Suppressor macrophage treated with lipopolysaccharide for 1 hour (primary cell): Measurements from ENCODE around the gene PRAMEF2.
"Not testable (repeated sequence)": the region's sequence is repeated elsewhere in the genome, so short reads cannot be mapped to it uniquely, and the experiment has no call there.

Experiments
- DNase-seq, 3 donors: peaks; one replicate each; pipeline ENCODE4 v3.0.0-alpha.2; 2020 to 2022

Gene PRAMEF2, protein sequence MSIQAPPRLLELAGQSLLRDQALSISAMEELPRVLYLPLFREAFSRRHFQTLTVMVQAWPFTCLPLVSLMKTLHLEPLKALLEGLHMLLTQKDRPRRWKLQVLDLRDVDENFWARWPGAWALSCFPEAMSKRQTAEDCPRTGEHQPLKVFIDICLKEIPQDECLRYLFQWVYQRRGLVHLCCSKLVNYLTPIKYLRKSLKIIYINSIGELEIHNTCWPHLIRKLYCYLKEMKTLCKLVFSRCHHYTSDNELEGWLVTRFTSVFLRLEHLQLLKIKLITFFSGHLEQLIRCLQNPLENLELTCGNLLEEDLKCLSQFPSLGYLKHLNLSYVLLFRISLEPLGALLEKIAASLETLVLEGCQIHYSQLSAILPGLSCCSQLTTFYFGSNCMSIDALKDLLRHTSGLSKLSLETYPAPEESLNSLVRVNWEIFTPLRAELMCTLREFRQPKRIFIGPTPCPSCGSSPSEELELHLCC

DNA sequence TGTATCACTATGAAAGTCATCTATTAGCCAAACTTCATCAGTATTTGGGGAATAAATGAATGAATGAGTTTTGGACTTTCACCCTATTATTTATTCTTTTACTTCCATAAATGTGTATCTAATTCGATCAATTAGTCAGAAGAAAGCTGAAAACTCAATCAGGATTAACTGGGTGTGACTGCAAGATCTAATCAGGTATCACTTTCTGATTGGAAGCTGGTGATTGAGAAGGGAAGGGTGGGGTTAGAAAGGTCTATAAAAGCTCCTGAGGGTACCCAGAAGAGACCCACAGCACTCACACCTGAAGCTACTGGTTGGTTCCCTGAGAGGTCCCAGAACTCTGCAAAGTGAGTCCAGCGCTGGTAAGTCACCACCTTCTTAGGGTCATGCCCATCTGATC is at the start of gene PRAMEF2:
Gene PRAMEF2, plus strand, starts transcription at position 301 of the 400 bp plus-strand sequence. CDS start 1,924 bp downstream, outside the sequence.
- not testable (repeated sequence) for DNase-seq

DNA sequence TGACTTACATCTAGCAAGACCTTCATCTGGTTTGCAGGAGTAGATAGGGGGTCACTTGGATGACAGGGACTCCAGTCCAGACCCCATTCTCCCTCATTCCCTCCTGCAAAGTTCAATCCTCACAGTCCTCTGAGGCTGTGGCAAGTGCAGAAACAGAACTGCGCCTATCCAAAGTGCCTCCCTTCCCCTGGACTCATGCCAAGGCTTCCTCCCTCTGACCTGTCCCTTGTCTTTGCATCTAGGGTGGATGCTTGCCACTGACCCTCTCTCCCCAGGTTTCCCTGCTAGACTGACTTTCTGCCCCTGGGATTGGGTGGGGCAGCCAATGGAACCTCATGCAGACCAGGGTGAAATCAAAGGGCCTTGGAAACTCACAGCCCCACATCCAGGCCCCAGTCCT is 47.0 kb upstream of the PRAMEF2 start:
- no peak for DNase-seq

DNA sequence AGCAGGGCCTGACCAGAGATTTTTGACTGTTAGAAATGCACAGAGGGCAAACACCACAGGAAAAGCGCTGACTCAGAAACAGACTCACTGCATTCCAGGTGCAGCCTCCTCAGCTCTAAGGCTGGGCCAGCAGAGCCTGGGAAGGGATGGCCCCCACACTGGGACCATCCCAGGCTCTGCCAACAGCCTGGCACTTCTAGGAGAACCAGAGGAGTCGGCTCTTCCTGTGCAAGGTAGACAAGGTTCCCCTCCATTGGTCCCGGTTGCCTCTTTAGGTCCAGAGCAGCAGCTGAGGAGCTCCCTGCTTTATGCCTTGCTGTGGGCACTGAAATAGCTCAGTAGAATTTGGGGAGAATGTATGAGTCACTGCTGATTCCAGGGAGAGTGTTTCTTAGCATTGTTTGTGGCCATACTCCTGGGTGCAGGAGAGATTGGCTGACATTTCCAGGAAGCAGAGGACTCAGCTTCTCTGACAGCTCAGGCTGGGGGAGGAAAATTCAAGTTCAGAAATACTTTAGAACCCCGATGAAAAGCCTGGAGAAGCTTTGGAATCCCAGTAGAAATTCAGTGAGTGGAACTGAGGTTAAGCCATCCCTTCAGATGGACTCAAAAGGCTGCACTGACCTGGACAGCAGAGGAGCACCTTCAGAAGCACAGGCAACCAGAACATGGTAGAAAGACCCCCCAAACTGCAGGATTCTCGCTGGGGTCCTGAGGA is 46.0 kb upstream of the PRAMEF2 start:
- no peak for DNase-seq

DNA sequence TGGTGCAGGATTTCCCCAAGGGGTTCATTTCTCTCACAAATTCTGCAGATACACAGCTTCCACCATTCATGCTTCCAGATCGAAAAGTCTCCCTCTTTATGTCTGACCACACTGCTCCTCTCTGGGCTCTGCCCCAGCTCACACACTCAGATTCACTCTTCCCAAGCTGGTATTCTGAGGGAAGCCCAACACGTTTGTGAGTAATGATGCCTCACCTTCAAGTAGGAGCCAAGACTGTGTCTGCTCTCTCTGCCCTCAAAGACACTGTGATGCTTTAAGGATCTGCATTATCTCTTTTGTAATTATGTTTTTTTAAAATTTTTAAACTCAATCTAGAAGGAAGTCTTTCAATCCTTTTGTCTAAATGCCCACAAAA is 45.5 kb upstream of the PRAMEF2 start:
- no peak for DNase-seq

DNA sequence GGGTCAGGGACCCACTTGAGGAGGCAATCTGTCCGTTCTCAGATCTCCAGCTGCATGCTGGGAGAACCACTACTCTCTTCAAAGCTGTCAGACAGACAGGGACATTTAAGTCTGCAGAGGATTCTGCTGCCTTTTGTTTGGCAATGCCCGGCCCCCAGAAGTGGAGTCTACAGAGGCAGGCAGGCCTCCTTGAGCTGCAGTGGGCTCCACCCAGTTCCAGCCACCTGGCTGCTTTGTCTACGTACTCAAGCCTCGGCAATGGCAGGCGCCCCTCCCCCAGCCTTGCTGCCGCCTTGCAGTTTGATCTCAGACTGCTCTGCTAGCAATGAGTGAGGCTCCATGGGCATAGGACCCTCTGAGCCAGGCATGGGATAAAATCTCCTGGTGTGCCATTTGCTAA is 37.8 kb upstream of the PRAMEF2 start:
- DNase-seq = not testable (repeated sequence)

DNA sequence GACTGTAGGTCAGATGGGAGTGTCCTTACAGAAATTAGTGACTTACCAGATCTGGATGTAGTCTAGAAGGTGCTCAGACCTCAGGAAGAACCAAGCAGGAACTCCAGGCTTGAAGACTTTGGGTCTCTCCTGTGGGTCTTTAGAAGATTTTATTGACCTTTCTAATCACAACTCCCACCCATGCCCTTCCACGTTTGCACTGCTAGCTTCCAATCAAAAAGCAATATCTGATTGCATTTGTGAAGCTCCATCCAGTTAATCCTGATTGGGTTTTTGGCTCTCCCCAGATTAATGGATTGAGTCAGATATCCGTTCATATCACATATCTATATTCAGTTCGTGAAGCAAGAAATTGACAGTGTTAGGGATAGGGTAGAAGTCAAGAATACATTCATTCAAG is 25.6 kb upstream of the PRAMEF2 start, which contains the start of gene PRAMEF11:
Gene PRAMEF11, minus strand, starts transcription at position 101 of the 400 bp plus-strand sequence. CDS start 2,621 bp downstream, outside the sequence.
- not testable (repeated sequence) for DNase-seq

DNA sequence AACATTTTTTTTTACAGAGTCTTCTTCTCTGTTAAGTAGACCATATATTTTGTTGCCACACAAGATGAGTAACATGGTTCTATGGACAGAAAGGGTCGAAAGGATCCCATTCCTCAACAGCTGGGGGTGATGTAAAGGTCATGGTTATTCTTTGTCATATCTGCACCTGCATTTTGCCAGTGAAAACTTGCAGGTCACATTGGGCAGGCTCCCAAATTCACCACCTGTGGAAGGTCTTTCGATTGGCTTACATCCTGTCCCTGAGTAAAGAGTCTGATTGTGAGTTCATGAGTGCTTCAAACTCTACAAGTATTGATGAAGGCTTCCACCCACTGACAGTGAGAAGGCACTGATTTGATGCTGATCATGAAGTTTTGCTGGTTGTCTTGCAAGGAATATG is 23.6 kb upstream of the PRAMEF2 start:
- DNase-seq = not testable (repeated sequence)

DNA sequence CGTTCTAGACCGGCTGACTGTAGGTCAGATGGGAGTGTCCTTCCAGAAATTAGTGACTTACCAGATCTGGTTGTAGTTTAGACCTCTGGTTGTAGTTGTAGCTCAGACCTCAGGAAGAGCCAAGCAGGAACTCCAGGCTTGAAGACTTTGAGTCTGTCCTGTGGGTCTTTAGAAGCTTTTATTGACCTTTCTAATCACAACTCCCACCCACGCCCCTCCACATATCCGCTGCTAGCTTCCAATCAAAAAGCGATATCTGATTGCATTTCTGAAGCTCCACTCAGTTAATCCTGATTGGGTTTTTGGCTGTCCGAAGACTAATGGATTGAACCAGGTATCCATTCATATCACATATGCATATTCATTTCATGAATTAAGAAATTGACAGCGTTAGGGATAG is 8.3 kb upstream of the PRAMEF2 start, which contains the start of gene HNRNPCL1:
Gene HNRNPCL1, minus strand, starts transcription at position 101 of the 400 bp plus-strand sequence. CDS start 431 bp downstream, outside the sequence.
- not testable (repeated sequence) for DNase-seq

DNA sequence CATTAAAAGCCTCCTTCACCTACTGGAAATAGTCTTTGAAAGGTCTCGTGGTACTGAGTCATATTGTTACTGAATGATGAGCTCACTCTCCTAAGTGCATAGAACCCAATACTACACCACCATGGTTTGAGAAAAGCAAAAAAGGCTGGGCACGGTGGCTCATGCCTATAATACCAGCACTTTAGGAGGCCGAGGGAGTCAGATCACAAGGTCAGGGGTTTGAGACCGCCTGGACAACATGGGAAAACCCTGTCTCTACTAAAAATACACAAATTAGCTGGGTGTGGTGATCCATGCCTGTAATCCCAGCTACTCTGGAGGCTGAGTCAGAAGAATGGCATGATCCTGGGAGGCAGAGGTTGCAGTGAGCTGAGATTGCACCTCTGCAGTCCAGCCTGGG is 5.1 kb upstream of the PRAMEF2 start:
- no peak for DNase-seq

DNA sequence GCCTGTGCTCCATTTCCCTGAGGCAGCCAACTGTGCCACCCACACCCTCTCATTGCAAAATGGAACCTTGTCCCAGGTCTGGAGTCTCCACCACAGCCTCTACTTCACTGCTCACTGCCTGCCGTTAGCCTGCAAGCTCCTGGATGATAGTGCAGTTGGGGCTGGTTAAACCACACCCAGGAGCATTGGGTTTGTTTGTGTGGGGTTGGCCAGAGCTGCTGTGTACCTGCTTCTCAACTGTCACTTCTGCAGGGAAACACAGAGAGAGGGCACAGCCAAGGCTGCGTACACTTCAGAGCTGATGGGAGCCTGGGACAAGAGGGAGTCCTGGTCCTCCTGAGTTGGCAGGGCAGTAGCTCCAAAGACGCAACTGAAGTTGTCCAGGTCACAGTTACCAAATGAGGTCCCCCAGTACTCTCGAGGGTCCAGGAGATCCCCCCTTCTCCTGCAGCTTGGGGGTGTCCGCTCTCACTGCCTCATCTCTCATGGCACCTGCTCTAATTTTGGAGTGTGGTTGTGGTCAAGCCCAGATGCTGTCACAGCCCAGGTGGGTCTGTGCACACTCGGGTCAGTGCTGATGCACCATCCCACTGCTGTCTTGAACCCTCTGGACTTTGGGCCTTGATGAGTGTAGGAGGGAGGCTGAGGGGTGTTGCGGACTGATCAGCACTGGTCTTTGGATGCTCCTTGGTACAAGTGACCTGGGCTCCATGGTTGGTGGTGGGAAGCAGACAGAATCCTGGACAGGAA is 6.4 kb downstream of the PRAMEF2 start:
- DNase-seq = not testable (repeated sequence)

DNA sequence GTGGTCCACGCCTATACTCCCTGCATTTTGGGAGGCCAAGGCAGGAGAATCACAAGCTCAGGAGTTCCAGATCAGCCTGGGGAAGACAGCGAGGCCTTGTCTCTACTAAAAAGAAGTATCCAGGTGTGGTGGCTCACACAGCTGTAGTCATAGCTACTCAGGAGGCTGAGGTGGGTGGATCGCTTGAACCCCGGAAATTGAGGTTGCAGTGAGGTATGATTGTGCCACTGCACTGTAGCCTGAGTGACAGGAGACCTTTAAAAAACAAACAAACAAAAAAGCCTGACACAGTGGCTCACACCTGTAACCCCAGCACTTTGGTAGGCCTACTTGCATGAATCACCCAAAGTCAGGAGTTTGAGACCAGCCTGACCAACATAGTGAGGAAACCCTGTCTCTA is 21.6 kb downstream of the PRAMEF2 start:
- DNase-seq = not testable (repeated sequence)

DNA sequence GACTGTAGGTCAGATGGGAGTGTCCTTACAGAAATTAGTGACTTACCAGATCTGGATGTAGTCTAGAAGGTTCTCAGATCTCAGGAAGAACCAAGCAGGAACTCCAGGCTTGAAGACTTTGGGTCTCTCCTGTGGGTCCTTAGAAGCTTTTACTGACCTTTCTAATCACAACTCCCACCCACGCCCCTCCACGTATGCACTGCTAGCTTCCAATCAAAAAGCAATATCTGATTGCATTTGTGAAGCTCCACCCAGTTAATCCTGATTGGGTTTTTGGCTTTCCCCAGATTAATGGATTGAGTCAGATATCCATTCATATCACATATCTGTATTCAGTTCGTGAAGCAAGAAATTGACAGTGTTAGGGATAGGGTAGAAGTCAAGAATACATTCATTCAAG is 29.2 kb downstream of the PRAMEF2 start, which contains the start of gene PRAMEF4:
Gene PRAMEF4, minus strand, starts transcription at position 101 of the 400 bp plus-strand sequence. CDS start 2,807 bp downstream, outside the sequence.
- DNase-seq = not testable (repeated sequence)

DNA sequence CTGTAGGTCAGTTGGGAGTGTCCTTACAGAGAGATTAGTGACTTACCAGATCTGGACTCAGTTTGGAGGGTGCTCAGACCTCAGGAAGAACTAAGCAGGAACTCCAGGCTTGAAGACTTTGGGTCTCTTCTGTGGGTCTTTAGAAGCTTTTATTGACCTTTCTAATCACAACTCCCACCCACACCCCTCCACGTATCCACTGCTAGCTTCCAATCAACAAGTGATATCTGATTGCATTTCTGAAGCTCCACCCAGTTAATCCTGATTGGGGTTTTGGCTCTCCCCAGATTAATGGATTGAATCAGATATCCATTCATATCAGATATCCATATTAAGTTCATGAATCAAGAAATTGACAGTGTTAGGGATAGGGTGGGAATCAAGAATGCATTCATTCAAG is 41.3 kb downstream of the PRAMEF2 start, which contains the start of gene PRAMEF10:
Gene PRAMEF10, minus strand, starts transcription at position 101 of the 400 bp plus-strand sequence. CDS start 2,423 bp downstream, outside the sequence.
- DNase-seq = not testable (repeated sequence)

DNA sequence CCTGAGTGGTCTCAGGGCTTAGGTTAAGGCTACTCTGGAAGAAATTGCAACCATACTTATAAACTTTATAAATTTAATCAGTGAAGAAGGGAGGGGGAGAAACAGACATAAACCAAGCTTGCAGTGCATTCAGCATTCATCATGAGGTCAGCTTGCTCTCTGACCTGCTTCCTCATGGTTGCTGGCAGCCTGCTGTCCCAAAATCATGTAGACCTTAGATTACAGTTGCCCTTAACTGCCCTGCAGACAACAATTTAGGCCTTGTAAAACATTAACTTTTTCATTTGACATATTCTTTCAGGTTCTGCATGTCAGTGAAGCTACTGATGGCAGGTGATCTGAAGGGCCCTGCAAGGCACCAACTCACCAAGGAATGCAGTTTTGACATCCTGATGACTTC is 42.3 kb downstream of the PRAMEF2 start:
- not testable (repeated sequence) for DNase-seq

DNA sequence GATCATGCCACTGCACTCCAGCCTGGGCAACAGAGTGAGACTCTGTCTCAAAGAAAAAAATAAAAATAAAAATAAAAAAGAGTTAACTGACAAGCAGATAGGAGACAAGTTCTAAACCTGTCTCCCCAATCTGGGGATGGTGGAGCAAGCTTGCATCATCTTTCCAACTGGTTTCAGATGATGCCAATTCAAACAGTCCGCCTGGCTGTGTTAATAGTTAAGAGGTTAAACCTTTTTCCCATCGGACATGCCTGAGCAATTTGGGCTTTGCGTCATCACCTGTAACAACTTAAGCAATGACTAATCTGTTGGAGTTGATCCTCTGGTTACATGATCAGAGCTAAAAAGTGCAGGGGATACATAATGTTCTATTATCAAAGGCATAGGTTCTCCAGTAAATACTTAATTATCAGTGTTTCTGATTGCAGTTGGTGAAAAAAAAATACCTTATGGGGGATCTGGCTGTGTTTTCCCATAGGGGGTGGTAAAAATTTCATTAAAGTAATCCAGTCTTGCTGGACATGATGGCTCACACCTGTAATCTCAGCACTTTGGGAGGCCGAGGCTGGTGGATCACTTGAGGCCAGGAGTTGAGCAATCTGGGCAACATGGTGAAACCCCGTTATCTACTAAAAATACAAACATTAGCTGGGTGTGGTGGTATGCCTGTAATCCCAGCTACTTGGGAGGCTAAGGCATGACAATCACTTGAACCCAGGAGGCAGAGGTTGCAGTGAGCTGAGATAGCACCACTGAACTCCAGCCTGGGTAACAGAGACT is 47.1 kb downstream of the PRAMEF2 start:
- DNase-seq = not testable (repeated sequence)
